ENCODE measurements around the gene OVCA2.

- TF ChIP-seq, protein P1, sequence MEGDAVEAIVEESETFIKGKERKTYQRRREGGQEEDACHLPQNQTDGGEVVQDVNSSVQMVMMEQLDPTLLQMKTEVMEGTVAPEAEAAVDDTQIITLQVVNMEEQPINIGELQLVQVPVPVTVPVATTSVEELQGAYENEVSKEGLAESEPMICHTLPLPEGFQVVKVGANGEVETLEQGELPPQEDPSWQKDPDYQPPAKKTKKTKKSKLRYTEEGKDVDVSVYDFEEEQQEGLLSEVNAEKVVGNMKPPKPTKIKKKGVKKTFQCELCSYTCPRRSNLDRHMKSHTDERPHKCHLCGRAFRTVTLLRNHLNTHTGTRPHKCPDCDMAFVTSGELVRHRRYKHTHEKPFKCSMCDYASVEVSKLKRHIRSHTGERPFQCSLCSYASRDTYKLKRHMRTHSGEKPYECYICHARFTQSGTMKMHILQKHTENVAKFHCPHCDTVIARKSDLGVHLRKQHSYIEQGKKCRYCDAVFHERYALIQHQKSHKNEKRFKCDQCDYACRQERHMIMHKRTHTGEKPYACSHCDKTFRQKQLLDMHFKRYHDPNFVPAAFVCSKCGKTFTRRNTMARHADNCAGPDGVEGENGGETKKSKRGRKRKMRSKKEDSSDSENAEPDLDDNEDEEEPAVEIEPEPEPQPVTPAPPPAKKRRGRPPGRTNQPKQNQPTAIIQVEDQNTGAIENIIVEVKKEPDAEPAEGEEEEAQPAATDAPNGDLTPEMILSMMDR (IDR thresholded peaks at IDR 0.05) = no peak
- TF ChIP-seq EP300 (IDR thresholded peaks at IDR 0.05) = no peak
Measured at GRCh38 chr17:1995321-1995892, 46.4 kb upstream of the OVCA2 start.

Data from gastroesophageal sphincter (tissue), 3 donors.